H1 (cell line): Measurements from ENCODE around the gene RAD51B. TPM values are rescaled to one million over a fixed set of nuclear protein-coding genes. Genes with fewer than 3 reads are reported as not detected.

Source experiments
- EGR1 ChIP-seq: IDR thresholded peaks from 2 replicates; pipeline ENCODE4 v1.6.1; 2011; ENCODE audit warnings: low read depth, low read length, borderline replicate concordance
- HDAC6 ChIP-seq: IDR thresholded peaks from one replicate; pipeline ENCODE4 v1.7.1; 2012; ENCODE audit warnings: low read depth, mild to moderate bottlenecking, inconsistent platforms, low read length, moderate library complexity
- RAD21 ChIP-seq, 2 experiments: IDR thresholded peaks in 1 of 2; conservative IDR thresholded peaks in 1 of 2; 2 replicates each; pipeline ENCODE4 v1.6.1; 2011; ENCODE audit warnings: low read depth in 2 of 2, low read length in 2 of 2, improper control_type of control experiment in 1 of 2, inconsistent platforms in 1 of 2, mild to moderate bottlenecking in 1 of 2, moderate library complexity in 1 of 2
- RNF2 ChIP-seq: fragments of 200-900, 300-1000 bp; sonication (generic); IDR thresholded peaks from 2 replicates; pipeline ENCODE4 v1.7.1; 2016; ENCODE audit warnings: borderline replicate concordance, low read depth, mild to moderate bottlenecking, antibody characterized with exemption, low read length; ENCODE audit not compliant: poor library complexity, severe bottlenecking; ENCODE audit errors: missing control alignments
- SP2 ChIP-seq: IDR thresholded peaks from 2 replicates; pipeline ENCODE4 v1.6.1; 2012; ENCODE audit warnings: mild to moderate bottlenecking, low read length, inconsistent platforms
- polyA plus RNA-seq, 7 experiments: library from polyadenylated mRNA; depleted of rRNA in 3 of 7; stranded (reverse) in 5 of 7; unstranded in 2 of 7; fragments of >200 nt in 5 of 7; fragments of 200-250 nt in 2 of 7; gene quantifications; 1 replicate in 5 of 7; 2 replicates in 1 of 7; 4 replicates in 1 of 7; pipeline versions ENCODE4 v1.2.1 to v1.2.3, GENCODE V29; 2011 to 2013; ENCODE audit warnings: missing spikeins in 2 of 7, mixed read lengths in 2 of 7
- total RNA-seq: library from RNA; stranded (reverse); fragmentation: NEBNext Ultra II Directional; extraction: Animal tissue kit (Norgen Biotek cat#: 25700); gene quantifications from 2 replicates; pipeline ENCODE4 v1.2.1, GENCODE V29; 2021

The RAD51B gene
- total and polyA plus RNA-seq, 2 of the 8 experiments (the other 6 are each of a cell fraction or from before 2014, with no cell fraction given) = 3.9 to 14.9 TPM

- TF ChIP-seq SP2 = no peak
- no peak for TF ChIP-seq EGR1
- TF ChIP-seq HDAC6 = no peak
- no peak for TF ChIP-seq RNF2
- no peak for TF ChIP-seq RAD21 (IDR thresholded peaks at IDR 0.05 in 1 of 2, conservative IDR thresholded peaks at IDR 0.05 in 1 of 2; ENCODE audit: low read depth in 2 of 2, low read length in 2 of 2)
- TF ChIP-seq, all 59 proteins: peak for 5
Measured at GRCh38 chr14:68473794-68474193, 654.2 kb downstream of the RAD51B start (continued).
